DND-41 (cell line): ENCODE data around the gene SUN1.

ENCODE experiments used
- CTCF ChIP-seq: IDR thresholded peaks from 2 replicates; pipeline ENCODE4 v1.5.1; 2012; ENCODE audit warnings: borderline replicate concordance, low read length, moderate library complexity, mild to moderate bottlenecking; ENCODE audit not compliant: poor library complexity, severe bottlenecking; ENCODE audit errors: extremely low read depth
- EZH2 ChIP-seq: IDR thresholded peaks from 3 replicates; pipeline ENCODE4 v1.6.1; 2012; ENCODE audit warnings: borderline replicate concordance, low read depth, mild to moderate bottlenecking, moderate library complexity, low read length, inconsistent platforms; ENCODE audit not compliant: severe bottlenecking

- TF ChIP-seq CTCF = no peak
- no peak for TF ChIP-seq EZH2
These were observed 16.9 kb downstream of the SUN1 start for GRCh38 chr7:849145-849544.
